ENCODE data around the gene CD247.

Gene CD247

GRCh38 chr1:167517535-167518330, 596 bp downstream of the CD247 start:
- Histone ChIP-seq H3K4me1 (ENCODE audit: insufficient read depth, low read length) (peaks cover 63% of the 10 kb centered on the region), H2AFZ (ENCODE audit: low read depth, low read length) (peak overlapping the region; percentile 89), H3K9ac (ENCODE audit: low read depth, low read length) (peak overlapping the region; percentile 77)

GRCh38 chr1:167516404-167517388, 1.6 kb downstream of the CD247 start:
- peak overlapping the region; percentile 95 for H3K27ac ChIP-seq (ENCODE audit: low read length)
- H3K9ac ChIP-seq (ENCODE audit: low read depth, low read length) = peak overlapping the region; percentile 77
- ATAC-seq (ENCODE audit: insufficient read depth, low read depth) = peak; percentile 83
- H3K4me2 ChIP-seq (ENCODE audit: insufficient read depth, low read length) = peak overlapping the region; percentile 84
- H3K36me3 ChIP-seq (ENCODE audit: insufficient read depth, low read length) = peaks cover 33% of the 10 kb centered on the region
- H4K20me1 ChIP-seq (ENCODE audit: insufficient read depth, low read length) = peaks cover 19% of the 10 kb centered on the region; the same call in 1 of the 2 replicates
- TF ChIP-seq EZH2 (IDR thresholded peaks at IDR 0.05; ENCODE audit: borderline replicate concordance, low read depth, low read length, severe bottlenecking) (no peak), CTCF (IDR thresholded peaks at IDR 0.05; ENCODE audit: borderline replicate concordance, extremely low read depth, low read length, poor library complexity, severe bottlenecking) (no peak)
- peak; percentile 82 for DNase-seq
- no peaks in the 10 kb centered on the region for H3K27me3 ChIP-seq (ENCODE audit: insufficient read depth, low read length, poor library complexity)
- H2AFZ ChIP-seq (ENCODE audit: low read depth, low read length) = peak overlapping the region; percentile 89
- no peaks in the 10 kb centered on the region for H3K9me3 ChIP-seq (ENCODE audit: insufficient read depth, low read length, severe bottlenecking)
- peak overlapping the region; percentile 79 to 83; a peak in 3 of 4 replicates for H3K4me3 ChIP-seq (ENCODE audit: low read depth in 1 of 2, low read length in 2 of 2)
- peaks cover 73% of the 10 kb centered on the region for H3K4me1 ChIP-seq (ENCODE audit: insufficient read depth, low read length)
- peaks cover 69% of the 10 kb centered on the region for H3K79me2 ChIP-seq (ENCODE audit: insufficient read depth, low read length)

More at GRCh38 chr1:167517535-167518330, 596 bp downstream of the CD247 start:
- no peaks in the 10 kb centered on the region for H3K9me3 ChIP-seq (ENCODE audit: insufficient read depth, low read length, severe bottlenecking)
- peaks cover 9% of the 10 kb centered on the region; the same call in 1 of the 2 replicates for H4K20me1 ChIP-seq (ENCODE audit: insufficient read depth, low read length)
- TF ChIP-seq CTCF (IDR thresholded peaks at IDR 0.05; ENCODE audit: borderline replicate concordance, extremely low read depth, low read length, poor library complexity, severe bottlenecking) (no peak), EZH2 (IDR thresholded peaks at IDR 0.05; ENCODE audit: borderline replicate concordance, low read depth, low read length, severe bottlenecking) (no peak)
- DNase-seq (peak; percentile 57), ATAC-seq (ENCODE audit: insufficient read depth, low read depth) (peak; percentile 49)
- H3K27me3 ChIP-seq (ENCODE audit: insufficient read depth, low read length, poor library complexity) = no peaks in the 10 kb centered on the region
- peak overlapping the region; percentile 79 to 83 for H3K4me3 ChIP-seq (ENCODE audit: low read depth in 1 of 2, low read length in 2 of 2)
- H3K79me2 ChIP-seq (ENCODE audit: insufficient read depth, low read length) = peaks cover 59% of the 10 kb centered on the region
- peak overlapping the region; percentile 84 for H3K4me2 ChIP-seq (ENCODE audit: insufficient read depth, low read length)
- H3K27ac ChIP-seq (ENCODE audit: low read length) = peak overlapping the region; percentile 95
- peaks cover 22% of the 10 kb centered on the region for H3K36me3 ChIP-seq (ENCODE audit: insufficient read depth, low read length)

- H3K9me3 ChIP-seq (ENCODE audit: insufficient read depth, low read length, severe bottlenecking) = no peaks in the 10 kb centered on the region
- H2AFZ ChIP-seq (ENCODE audit: low read depth, low read length) = no peak overlapping the region
- peaks cover 24% of the 10 kb centered on the region for H4K20me1 ChIP-seq (ENCODE audit: insufficient read depth, low read length)
- H3K27me3 ChIP-seq (ENCODE audit: insufficient read depth, low read length, poor library complexity) = no peaks in the 10 kb centered on the region
- peak overlapping the region; percentile 77 for H3K9ac ChIP-seq (ENCODE audit: low read depth, low read length)
- peaks cover 77% of the 10 kb centered on the region for H3K79me2 ChIP-seq (ENCODE audit: insufficient read depth, low read length)
- TF ChIP-seq CTCF (IDR thresholded peaks at IDR 0.05; ENCODE audit: borderline replicate concordance, extremely low read depth, low read length, poor library complexity, severe bottlenecking) = no peak
- TF ChIP-seq EZH2 (IDR thresholded peaks at IDR 0.05; ENCODE audit: borderline replicate concordance, low read depth, low read length, severe bottlenecking) = no peak
- peaks cover 80% of the 10 kb centered on the region for H3K4me1 ChIP-seq (ENCODE audit: insufficient read depth, low read length)
- H3K4me3 ChIP-seq (ENCODE audit: low read depth in 1 of 2, low read length in 2 of 2) = peak overlapping the region; percentile 79 to 83; a peak in 3 of 4 replicates
- DNase-seq (no peak), ATAC-seq (ENCODE audit: insufficient read depth, low read depth) (no peak)
- H3K4me2 ChIP-seq (ENCODE audit: insufficient read depth, low read length) = peak overlapping the region; percentile 84
- peaks cover 41% of the 10 kb centered on the region for H3K36me3 ChIP-seq (ENCODE audit: insufficient read depth, low read length)
- peak overlapping the region; percentile 95 for H3K27ac ChIP-seq (ENCODE audit: low read length)
These were observed 2.4 kb downstream of the CD247 start for GRCh38 chr1:167515893-167516321.
